Mucosa of descending colon (tissue), 3 donors: ENCODE data around the gene GIGYF2. TPM values are rescaled to one million over a fixed set of nuclear protein-coding genes. Genes with fewer than 3 reads are reported as not detected.

Experiments
- ATAC-seq: fragments of 200-7000 bp; cut with Tn5 transposase; one replicate; pipeline ENCODE4 v1.9.1; 2020; ENCODE audit warnings: mild to moderate bottlenecking, moderate library complexity
- DNase-seq, 3 donors: peaks; one replicate each; pipeline ENCODE4 v3.0.0-alpha.2; 2020
- H3K36me3 ChIP-seq: fragments of 200-600 bp; one replicate; pipeline ENCODE4 v1.8.0; 2021; ENCODE audit warnings: low read depth, mild to moderate bottlenecking
- H3K4me1 ChIP-seq: fragments of 200-600 bp; one replicate; pipeline ENCODE4 v1.8.0; 2021; ENCODE audit warnings: low read depth, mild to moderate bottlenecking
- H3K4me3 ChIP-seq: fragments of 200-600 bp; one replicate; pipeline ENCODE4 v1.8.0; 2021; ENCODE audit warnings: mild to moderate bottlenecking
- H3K9me3 ChIP-seq: fragments of 200-600 bp; one replicate; pipeline ENCODE4 v1.8.0; 2021; ENCODE audit warnings: mild to moderate bottlenecking
- CTCF ChIP-seq: fragments of 200-600 bp; IDR thresholded peaks from one replicate; pipeline ENCODE4 v1.8.0; 2022; ENCODE audit warnings: antibody characterized with exemption, mild to moderate bottlenecking
- intact Hi-C, 2 donors: fragments of 100-400 bp; cut with DNase I in 1 of 2; cut with micrococcal nuclease in 1 of 2; formaldehyde crosslinking; loops; one replicate each; pipeline versions ENCODE4 v1.11.0 to v1.11.1; 2022; cut with DNase I, micrococcal nuclease
- long read RNA-seq, 2 donors: library from polyadenylated mRNA; unstranded; transcript quantifications; one replicate each; pipeline ENCODE4 v2.0.0, GENCODE V29; 2019 to 2021
- total RNA-seq, 3 donors: library from RNA; stranded (reverse); fragmentation: NEBNext Ultra II Directional in 2 of 3; extraction: Animal tissue kit (Norgen Biotek cat#: 25700) in 2 of 3; gene quantifications; one replicate each; pipeline versions ENCODE4 v1.2.1 to v1.2.4, GENCODE V29; 2021 to 2023
- donor health status: DM: no; HTN: no; CAD: no; lungs with moderate emphysema.
- donor health status: DM: no; HTN: no; CAD: no.
- donor health status: DM: no; HTN: yes; CAD: no.

Gene GIGYF2, protein sequence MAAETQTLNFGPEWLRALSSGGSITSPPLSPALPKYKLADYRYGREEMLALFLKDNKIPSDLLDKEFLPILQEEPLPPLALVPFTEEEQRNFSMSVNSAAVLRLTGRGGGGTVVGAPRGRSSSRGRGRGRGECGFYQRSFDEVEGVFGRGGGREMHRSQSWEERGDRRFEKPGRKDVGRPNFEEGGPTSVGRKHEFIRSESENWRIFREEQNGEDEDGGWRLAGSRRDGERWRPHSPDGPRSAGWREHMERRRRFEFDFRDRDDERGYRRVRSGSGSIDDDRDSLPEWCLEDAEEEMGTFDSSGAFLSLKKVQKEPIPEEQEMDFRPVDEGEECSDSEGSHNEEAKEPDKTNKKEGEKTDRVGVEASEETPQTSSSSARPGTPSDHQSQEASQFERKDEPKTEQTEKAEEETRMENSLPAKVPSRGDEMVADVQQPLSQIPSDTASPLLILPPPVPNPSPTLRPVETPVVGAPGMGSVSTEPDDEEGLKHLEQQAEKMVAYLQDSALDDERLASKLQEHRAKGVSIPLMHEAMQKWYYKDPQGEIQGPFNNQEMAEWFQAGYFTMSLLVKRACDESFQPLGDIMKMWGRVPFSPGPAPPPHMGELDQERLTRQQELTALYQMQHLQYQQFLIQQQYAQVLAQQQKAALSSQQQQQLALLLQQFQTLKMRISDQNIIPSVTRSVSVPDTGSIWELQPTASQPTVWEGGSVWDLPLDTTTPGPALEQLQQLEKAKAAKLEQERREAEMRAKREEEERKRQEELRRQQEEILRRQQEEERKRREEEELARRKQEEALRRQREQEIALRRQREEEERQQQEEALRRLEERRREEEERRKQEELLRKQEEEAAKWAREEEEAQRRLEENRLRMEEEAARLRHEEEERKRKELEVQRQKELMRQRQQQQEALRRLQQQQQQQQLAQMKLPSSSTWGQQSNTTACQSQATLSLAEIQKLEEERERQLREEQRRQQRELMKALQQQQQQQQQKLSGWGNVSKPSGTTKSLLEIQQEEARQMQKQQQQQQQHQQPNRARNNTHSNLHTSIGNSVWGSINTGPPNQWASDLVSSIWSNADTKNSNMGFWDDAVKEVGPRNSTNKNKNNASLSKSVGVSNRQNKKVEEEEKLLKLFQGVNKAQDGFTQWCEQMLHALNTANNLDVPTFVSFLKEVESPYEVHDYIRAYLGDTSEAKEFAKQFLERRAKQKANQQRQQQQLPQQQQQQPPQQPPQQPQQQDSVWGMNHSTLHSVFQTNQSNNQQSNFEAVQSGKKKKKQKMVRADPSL (N-terminal part only)
- 10 to 100 TPM; 57.8 to 82.1 (median 74.8) TPM for total RNA-seq
- long read RNA-seq, donor 1, full-length matches to known transcripts: 2 of 16 reads
- long read RNA-seq, donor 1, partial matches to known transcripts: 3 of 16 reads
- long read RNA-seq, donor 1, other reads (novel, unspliced or antisense): 11 of 16 reads
- long read RNA-seq, donor 2, partial matches to known transcripts: 16 of 34 reads
- long read RNA-seq, donor 2, other reads (novel, unspliced or antisense): 17 of 34 reads

DNA sequence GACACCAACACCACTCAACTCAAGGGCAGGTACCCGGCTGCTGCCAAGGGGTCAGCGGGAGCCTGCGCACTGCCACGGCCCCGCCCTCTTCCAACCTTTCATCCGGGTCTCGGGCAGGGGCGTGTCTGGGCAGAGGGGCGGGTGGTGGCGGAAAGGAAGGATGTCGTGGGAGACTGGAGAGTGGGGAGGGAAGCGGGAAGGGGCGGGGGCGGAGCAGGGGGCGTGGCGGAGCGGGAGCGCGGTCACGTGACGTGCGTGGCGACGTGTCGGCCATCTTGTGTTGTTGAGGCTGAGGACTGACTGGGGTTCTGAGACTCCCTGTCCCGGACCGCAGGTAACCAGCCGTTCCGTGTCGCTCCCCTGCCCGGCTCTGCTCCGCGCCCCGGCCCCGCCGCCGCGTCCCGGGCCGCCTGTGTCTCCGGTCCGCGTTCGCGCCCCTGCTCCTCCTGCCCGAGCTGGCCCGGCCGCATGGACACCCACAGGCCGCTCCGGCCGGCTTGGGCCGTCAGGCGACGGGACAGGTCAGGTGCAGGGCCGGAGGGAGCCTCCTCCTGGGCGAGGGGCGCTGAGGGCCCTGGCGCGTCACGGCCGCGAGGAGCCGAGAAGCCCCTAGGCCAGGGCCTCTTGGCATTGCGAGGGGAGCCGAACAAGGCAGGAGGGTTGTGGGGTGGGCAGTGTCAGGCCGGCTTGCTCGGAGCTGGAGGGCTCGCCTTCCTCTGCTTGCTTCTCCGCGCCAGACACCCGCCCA lies at the start of gene GIGYF2:
Gene GIGYF2, plus strand, starts transcription at position 273 of the 748 bp plus-strand sequence. CDS start 37,867 bp downstream, outside the sequence.
- intact Hi-C loops: no loop called here
- peak; percentile 96 for ATAC-seq
- TF ChIP-seq CTCF: no peak

GRCh38 chr2:232649033-232649432 lies 48.1 kb upstream of the GIGYF2 start:
- Histone ChIP-seq H3K9me3 (no peaks in the 10 kb centered on the region), H3K36me3 (no peaks in the 10 kb centered on the region), H3K4me3 (no peak overlapping the region), H3K4me1 (no peaks in the 10 kb centered on the region)
- intact Hi-C loops: no loop called here
- DNase-seq (no peak), ATAC-seq (no peak)
- TF ChIP-seq CTCF: no peak

More for the DNA sequence above, at the start of gene GIGYF2:
- Histone ChIP-seq H3K4me3 (peak within 1 kb of the TSS; percentile 91), H3K36me3 (no peaks in the 10 kb centered on the region), H3K9me3 (no peaks in the 10 kb centered on the region), H3K4me1 (peaks cover 30% of the 10 kb centered on the region)
- DNase-seq: peak; percentile 97 to 98 (median 98)

DNA sequence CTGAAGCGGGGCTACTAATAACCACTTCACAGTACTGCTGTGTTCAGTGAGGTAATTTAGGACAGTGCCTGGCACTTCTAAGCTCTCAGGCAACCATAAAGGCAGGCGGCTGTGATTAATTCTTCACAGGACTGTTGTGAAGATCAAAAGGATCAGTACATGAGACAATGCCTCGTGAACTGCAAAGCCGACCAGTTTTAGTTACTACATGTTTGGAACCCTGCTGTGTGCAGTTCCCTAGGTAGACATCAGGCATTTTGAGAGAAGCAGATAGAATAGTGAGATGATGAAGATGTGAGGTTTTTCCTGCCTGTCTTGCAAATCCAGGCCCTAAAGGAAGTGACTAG lies 44.7 kb upstream of the GIGYF2 start:
- no peaks in the 10 kb centered on the region for H3K9me3 ChIP-seq
- H3K4me3 ChIP-seq: no peak overlapping the region
- H3K36me3 ChIP-seq: no peaks in the 10 kb centered on the region
- no peaks in the 10 kb centered on the region for H3K4me1 ChIP-seq
- DNase-seq (no peak), ATAC-seq (no peak)
- TF ChIP-seq CTCF: no peak
- intact Hi-C loops: no loop called here

DNA sequence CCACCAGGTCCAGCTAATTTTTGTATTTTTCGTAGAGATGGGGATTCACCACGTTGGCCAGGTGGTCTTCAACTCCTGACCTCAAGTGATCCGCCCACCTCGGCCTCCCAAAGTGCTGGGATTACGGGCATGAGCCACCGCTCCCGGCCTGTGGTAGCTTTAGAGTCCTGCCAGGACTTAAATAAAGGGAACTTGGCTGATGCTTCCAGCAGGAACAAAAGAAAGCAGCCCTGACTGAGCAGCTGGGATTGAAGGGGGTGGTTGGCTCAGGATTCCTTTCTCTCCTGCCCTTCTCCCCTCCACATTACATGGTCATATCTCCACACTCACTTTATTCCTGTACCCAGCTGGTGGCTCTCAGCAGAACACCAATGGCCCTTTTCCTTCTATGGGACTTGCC lies 43.7 kb upstream of the GIGYF2 start:
- no peak for DNase-seq
- H3K9me3 ChIP-seq: no peaks in the 10 kb centered on the region
- intact Hi-C loops: no loop called here
- no peaks in the 10 kb centered on the region for H3K36me3 ChIP-seq
- no peak overlapping the region for H3K4me3 ChIP-seq
- no peak for ATAC-seq
- no peak for TF ChIP-seq CTCF
- no peaks in the 10 kb centered on the region for H3K4me1 ChIP-seq
